Suprapubic skin (tissue), 4 donors: ENCODE measurements around the gene LZTFL1. TPM values are rescaled to one million over a fixed set of nuclear protein-coding genes. Genes with fewer than 3 reads are reported as not detected.

Source experiments
- DNase-seq, 2 donors: peaks; one replicate each; pipeline ENCODE4 v3.0.0-alpha.2; 2019; ENCODE audit warnings: low spot score in 2 of 2
- H3K27ac ChIP-seq: fragments of 200-600 bp; sonication (generic); one replicate; pipeline ENCODE4 v1.5.1; 2019
- H3K27me3 ChIP-seq: fragments of 200-600 bp; sonication (generic); one replicate; pipeline ENCODE4 v1.5.1; 2019
- H3K36me3 ChIP-seq: fragments of 200-600 bp; sonication (generic); one replicate; pipeline ENCODE4 v1.5.1; 2019
- H3K4me1 ChIP-seq: fragments of 200-600 bp; sonication (generic); one replicate; pipeline ENCODE4 v1.5.1; 2019
- H3K4me3 ChIP-seq: fragments of 200-600 bp; sonication (generic); one replicate; pipeline ENCODE4 v1.5.1; 2019; ENCODE audit warnings: mild to moderate bottlenecking
- H3K9me3 ChIP-seq: fragments of 200-600 bp; sonication (generic); one replicate; pipeline ENCODE4 v1.5.1; 2019
- CTCF ChIP-seq, 2 donors: fragments of 200-600 bp in 1 of 2; fragments of 450-650 bp in 1 of 2; sonication (generic) in 1 of 2; IDR thresholded peaks; one replicate each; pipeline ENCODE4 v1.5.1; 2016 to 2019; ENCODE audit warnings: antibody characterized with exemption in 2 of 2, mild to moderate bottlenecking in 1 of 2, moderate library complexity in 1 of 2
- EP300 ChIP-seq: sonication (generic); formaldehyde crosslinking; IDR thresholded peaks from one replicate; pipeline ENCODE4 v1.6.1; 2017; ENCODE audit warnings: antibody characterized with exemption
- POLR2A ChIP-seq, 2 donors: fragments of 450-650 bp; IDR thresholded peaks; one replicate each; pipeline ENCODE4 v1.6.1; 2017; ENCODE audit warnings: antibody characterized with exemption in 2 of 2, mild to moderate bottlenecking in 2 of 2, moderate library complexity in 2 of 2
- POLR2AphosphoS5 ChIP-seq, 3 donors: sonication (generic); formaldehyde crosslinking; IDR thresholded peaks; one replicate each; pipeline ENCODE4 v1.6.1; 2017; ENCODE audit warnings: antibody characterized with exemption in 3 of 3
- WGBS: methylation state at CpG from one replicate; pipeline ENCODE4 v1.1.5; 2018; 5-methylcytosine and 5-hydroxymethylcytosine counted together
- total RNA-seq, 4 donors: library from RNA; depleted of rRNA; stranded (reverse); fragments of >200 nt; gene quantifications; one replicate each; pipeline ENCODE4 v1.1.0, GENCODE V29; 2016

The LZTFL1 gene
- total RNA-seq, 4 donors from 2014 or later, result 17.0 to 24.6 (median 20.1) TPM

- H3K4me3 ChIP-seq, result no peak within 1 kb of the TSS
- H3K4me1 ChIP-seq, result no peaks in the 10 kb centered on the region
- H3K27ac ChIP-seq, result no peak within 1 kb of the TSS
- H3K9me3 ChIP-seq, result no peaks in the 10 kb centered on the region
- no peaks in the 10 kb centered on the region for H3K27me3 ChIP-seq
- no peaks in the 10 kb centered on the region for H3K36me3 ChIP-seq
- no peak for DNase-seq
- 82% methylated on average over 9 of the region's 9 CpGs for WGBS
- TF ChIP-seq POLR2AphosphoS5 (IDR thresholded peaks at IDR 0.05) (no peak), EP300 (no peak)
These were observed 44.2 kb upstream of the LZTFL1 start, which contains the start of gene CCR9 for GRCh38 chr3:45885979-45886705. CCR9 (plus strand) TSS chr3:45886543; CDS start chr3:45894934, 8,391 bp downstream.

- no peaks in the 10 kb centered on the region for H3K36me3 ChIP-seq
- no peak for DNase-seq
- H3K27me3 ChIP-seq, result no peaks in the 10 kb centered on the region
- H3K4me1 ChIP-seq, result no peaks in the 10 kb centered on the region
- H3K4me3 ChIP-seq, result no peak overlapping the region
- no peak for TF ChIP-seq EP300
- no peak for TF ChIP-seq POLR2A (IDR thresholded peaks at IDR 0.05)
- no peak for TF ChIP-seq POLR2AphosphoS5 (IDR thresholded peaks at IDR 0.05)
- no peak for TF ChIP-seq CTCF (IDR thresholded peaks at IDR 0.05)
- no peaks in the 10 kb centered on the region for H3K9me3 ChIP-seq
- 87% methylated on average over 23 of the region's 23 CpGs for WGBS
- no peak overlapping the region for H3K27ac ChIP-seq
These were observed 42.7 kb upstream of the LZTFL1 start for GRCh38 chr3:45884368-45885201.

GRCh38 chr3:45881078-45882022 lies 39.4 kb upstream of the LZTFL1 start:
- TF ChIP-seq POLR2AphosphoS5 (IDR thresholded peaks at IDR 0.05) (no peak), CTCF (IDR thresholded peaks at IDR 0.05) (no peak), POLR2A (IDR thresholded peaks at IDR 0.05) (no peak), EP300 (no peak)
- Histone ChIP-seq H3K27me3 (no peaks in the 10 kb centered on the region), H3K4me1 (no peaks in the 10 kb centered on the region), H3K9me3 (no peaks in the 10 kb centered on the region), H3K27ac (no peak overlapping the region), H3K36me3 (no peaks in the 10 kb centered on the region), H3K4me3 (no peak overlapping the region)
- no peak for DNase-seq
- WGBS, result 74% methylated on average over 8 of the region's 8 CpGs

GRCh38 chr3:45880725-45881077 lies 38.8 kb upstream of the LZTFL1 start:
- Histone ChIP-seq H3K36me3 (no peaks in the 10 kb centered on the region), H3K27ac (no peak overlapping the region), H3K9me3 (no peaks in the 10 kb centered on the region), H3K4me1 (no peaks in the 10 kb centered on the region), H3K4me3 (no peak overlapping the region), H3K27me3 (no peaks in the 10 kb centered on the region)
- DNase-seq, result no peak
- WGBS, result 77% methylated on average over 3 of the region's 3 CpGs
- TF ChIP-seq POLR2A (IDR thresholded peaks at IDR 0.05) (no peak), EP300 (no peak), POLR2AphosphoS5 (IDR thresholded peaks at IDR 0.05) (no peak), CTCF (IDR thresholded peaks at IDR 0.05) (no peak)

- no peaks in the 10 kb centered on the region for H3K4me1 ChIP-seq
- no peaks in the 10 kb centered on the region for H3K27me3 ChIP-seq
- H3K4me3 ChIP-seq, result no peak overlapping the region
- 87% methylated on average over 2 of the region's 2 CpGs for WGBS
- H3K9me3 ChIP-seq, result no peaks in the 10 kb centered on the region
- no peak for DNase-seq
- TF ChIP-seq EP300 (no peak), POLR2A (IDR thresholded peaks at IDR 0.05) (no peak)
- no peak overlapping the region for H3K27ac ChIP-seq
- H3K36me3 ChIP-seq, result no peaks in the 10 kb centered on the region
These were observed 36.2 kb upstream of the LZTFL1 start for GRCh38 chr3:45878124-45878523.
